Fibroblast of skin of left quadriceps (primary cell): Measurements from ENCODE around the gene RPS6KL1.
A peak's percentile ranks its signal among the peaks of the same experiment; 100 is the strongest.

Source experiments
- DNase-seq, 2 experiments: peaks; one replicate each; pipeline ENCODE4 v3.0.0-alpha.2; 2013; ENCODE audit warnings: low read depth in 2 of 2

The RPS6KL1 gene

GRCh38 chr14:74922752-74923401 is at the start of gene RPS6KL1:
TSS of gene RPS6KL1 (minus strand) at chr14:74923260. CDS start at chr14:74921541, 1,719 bp downstream.
- peak in 1 of 2 experiments; percentile 20 for DNase-seq

- DNase-seq = no peak
Measured at GRCh38 chr14:74968811-74969210, 45.8 kb upstream of the RPS6KL1 start.

- no peak for DNase-seq
Measured at GRCh38 chr14:74965486-74966153, 42.6 kb upstream of the RPS6KL1 start.

DNA sequence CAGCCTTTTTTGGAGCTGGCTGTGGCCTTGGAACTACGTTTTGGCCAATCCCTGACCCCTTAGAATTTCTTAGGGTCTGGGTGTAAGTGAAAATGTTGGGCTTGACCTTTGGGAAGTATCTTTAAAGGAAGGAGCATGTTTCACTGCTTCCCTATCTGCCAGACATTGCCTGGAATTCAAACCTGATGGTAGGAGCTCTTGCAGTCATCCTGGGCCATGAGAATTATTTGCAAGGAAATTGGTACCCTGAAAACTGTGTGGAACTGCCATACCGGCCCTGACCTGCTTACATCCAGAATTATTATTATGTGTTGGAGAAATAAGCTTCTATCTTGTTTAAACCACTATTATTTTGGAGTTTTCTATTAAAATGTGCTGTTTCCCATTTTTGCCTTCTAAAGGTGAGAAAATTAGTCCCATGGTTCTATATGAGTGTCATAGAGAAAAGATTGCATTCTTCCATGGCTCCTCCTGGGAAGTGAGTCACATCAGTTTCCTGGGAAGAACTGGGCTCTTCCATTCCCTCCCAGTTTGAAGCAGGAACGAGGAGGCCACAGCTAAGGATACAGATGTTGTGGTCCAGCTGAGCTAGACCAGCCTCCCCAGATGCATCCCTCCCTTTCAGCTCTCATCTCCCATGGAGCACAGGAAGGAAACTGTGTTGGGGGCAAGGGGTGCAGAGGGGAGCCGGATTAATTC is 41.9 kb upstream of the RPS6KL1 start:
- DNase-seq = no peak

- DNase-seq = no peak
Measured at GRCh38 chr14:74963705-74964271, 40.7 kb upstream of the RPS6KL1 start.

- no peak for DNase-seq
Measured at GRCh38 chr14:74963178-74963704, 40.2 kb upstream of the RPS6KL1 start.

- DNase-seq = no peak
Measured at GRCh38 chr14:74962493-74962892, 39.4 kb upstream of the RPS6KL1 start.

- no peak for DNase-seq
Measured at GRCh38 chr14:74962046-74962445, 39.0 kb upstream of the RPS6KL1 start.

GRCh38 chr14:74961238-74961911 is 38.3 kb upstream of the RPS6KL1 start:
- DNase-seq = no peak

DNA sequence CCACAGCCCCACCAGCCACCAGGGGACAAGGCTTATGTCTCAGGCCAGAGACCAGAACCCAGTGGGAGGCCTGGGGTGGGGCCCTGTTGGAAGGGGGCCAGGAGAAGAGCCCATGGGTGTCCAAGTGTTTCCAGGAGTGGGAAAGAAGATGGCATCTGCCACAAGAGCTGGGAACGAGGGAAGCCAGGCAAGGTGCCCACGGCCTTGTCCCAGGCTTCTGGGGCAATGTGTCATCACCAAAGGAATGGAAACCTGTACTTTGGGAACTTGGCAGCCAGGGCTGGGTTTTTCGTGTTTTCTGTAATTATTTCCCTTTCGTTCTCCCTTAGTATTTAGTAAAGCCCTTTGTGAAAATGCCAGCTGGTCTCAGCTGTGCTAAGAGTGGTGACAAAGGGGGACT is 37.7 kb upstream of the RPS6KL1 start:
- no peak for DNase-seq

DNA sequence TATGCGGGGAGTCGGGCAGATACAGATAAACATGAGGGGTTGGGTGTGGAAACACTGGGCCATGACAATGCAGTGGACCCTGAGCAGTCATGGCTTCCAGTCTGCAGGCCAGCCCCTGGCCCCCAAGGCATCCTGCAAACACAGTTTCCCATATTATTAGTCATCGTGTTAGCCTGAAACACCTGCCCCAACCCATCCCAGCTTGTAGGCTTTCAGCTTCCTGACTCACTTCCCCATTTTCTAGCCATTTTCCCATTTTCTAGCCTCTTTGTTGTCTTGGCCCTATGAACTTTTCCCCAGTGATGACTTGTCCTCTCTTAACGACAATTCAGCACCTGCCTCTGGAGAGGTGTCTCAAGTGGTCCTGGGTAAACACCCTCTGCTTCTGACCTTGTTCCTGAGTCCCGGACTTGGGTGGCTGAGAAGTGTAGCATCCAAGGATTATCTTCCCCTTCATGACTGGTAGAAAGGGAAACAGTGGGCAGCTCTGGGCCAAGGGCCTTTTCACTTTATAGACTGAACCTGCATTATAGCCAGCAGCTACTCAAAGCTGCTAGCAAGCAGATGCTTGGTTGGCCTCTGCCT is 36.6 kb upstream of the RPS6KL1 start:
- no peak for DNase-seq

DNA sequence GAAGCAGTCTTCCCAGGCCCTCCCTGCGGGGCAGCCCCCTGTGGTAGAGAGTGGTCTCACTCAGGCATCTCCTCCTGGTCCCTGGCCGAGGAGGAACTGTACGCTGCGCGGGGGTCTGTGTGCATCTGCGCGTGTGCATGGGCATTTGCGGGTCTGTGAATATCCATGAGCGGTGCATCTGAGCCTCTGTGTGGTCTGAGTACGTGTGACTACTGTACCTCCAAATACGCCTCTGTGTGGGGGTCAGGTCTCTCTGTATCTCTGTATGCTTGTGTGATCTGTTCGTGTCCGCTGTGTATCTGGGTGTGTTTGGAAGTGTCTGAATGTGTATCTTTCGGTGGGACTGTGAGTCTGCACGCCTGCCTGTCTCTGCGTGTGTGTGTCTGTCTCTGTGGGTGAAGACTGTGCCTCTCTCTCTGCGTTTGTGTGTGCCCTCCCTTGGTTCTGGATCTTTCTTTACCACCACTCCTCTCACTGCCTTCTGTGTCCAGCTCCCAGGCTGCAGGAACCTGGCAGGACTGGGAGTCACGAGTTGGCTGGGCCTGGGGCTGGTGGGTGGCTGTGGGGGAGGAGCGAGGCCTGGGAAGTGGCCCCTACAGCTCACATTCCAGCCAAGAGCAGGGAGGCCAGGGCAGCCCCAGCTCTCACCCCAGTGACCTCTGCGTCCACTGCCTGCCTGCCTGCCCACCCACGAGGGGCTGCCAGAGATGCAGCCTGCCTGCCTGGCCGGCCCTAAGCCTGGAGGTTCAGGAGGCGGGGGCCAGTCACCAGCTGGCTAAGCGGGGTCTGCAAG is 33.4 kb upstream of the RPS6KL1 start:
- DNase-seq = no peak

DNA sequence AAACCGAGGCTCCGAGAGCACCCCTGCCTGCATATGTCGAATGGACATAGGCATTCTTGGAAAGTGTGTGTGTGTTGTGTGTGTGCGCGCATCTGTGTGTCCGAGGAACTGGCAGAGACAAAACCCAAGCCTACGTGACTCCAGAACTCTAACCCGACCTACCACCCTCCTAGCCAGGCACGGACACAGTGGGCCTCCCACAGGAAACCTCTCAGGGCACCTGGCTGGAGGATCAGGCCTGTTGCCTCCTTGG is 32.9 kb upstream of the RPS6KL1 start:
- no peak for DNase-seq

- DNase-seq = no peak
Measured at GRCh38 chr14:74955229-74956026, 32.4 kb upstream of the RPS6KL1 start, which contains the start of gene PGF. TSS of gene PGF (minus strand) at chr14:74955597. CDS start at chr14:74955242, 355 bp downstream.

DNA sequence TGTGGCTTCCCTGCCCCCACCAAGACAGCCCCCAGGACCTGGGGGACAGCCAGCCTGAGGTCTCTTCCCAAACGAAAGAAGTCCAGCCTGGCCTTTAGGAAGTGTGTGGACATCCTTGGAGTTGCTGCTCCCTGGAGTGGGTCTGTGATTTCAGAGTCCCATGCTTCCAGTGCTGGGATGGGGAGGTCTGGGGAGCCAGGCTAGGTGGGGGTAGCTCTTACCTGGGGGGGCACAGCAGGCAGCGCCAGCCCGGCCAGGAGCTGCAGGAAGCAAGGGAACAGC is 31.8 kb upstream of the RPS6KL1 start:
- DNase-seq = no peak

DNA sequence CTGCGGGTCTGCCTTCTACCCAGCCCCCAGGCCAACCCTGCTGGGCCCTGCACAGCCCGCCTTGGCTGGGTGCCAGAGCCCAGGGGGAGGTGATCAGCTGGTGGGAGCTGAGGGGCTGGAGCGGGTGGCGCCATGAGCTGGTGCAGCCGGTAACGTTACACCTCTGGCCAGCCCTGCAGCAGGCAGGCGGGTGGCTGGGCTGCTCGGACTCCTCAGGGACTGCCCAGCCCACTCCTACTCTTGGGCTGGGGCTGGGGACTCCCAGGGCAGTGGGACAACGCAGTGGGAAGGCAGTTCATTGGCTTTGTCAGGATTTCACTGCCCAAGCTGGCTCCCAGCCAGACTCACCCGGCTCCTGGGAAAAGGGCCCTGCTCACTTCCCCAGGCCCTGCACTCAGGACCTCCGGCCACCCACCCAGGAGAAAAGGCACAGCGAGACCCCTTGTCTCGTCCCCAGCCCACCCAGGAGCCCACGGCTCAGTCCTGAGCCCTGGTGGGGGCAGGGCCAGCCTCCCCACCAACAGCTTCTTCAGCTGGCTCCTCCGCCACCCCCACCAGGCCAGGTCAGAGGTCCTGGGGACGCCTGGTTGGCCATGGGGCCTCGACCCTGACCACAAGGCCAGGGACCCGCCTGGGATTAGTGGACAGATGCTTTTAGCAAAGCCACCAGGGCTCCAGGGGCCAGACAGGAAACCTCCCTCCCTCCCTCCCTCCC is 31.3 kb upstream of the RPS6KL1 start:
- DNase-seq = no peak

- no peak for DNase-seq
Measured at GRCh38 chr14:74953686-74954085, 30.6 kb upstream of the RPS6KL1 start.

DNA sequence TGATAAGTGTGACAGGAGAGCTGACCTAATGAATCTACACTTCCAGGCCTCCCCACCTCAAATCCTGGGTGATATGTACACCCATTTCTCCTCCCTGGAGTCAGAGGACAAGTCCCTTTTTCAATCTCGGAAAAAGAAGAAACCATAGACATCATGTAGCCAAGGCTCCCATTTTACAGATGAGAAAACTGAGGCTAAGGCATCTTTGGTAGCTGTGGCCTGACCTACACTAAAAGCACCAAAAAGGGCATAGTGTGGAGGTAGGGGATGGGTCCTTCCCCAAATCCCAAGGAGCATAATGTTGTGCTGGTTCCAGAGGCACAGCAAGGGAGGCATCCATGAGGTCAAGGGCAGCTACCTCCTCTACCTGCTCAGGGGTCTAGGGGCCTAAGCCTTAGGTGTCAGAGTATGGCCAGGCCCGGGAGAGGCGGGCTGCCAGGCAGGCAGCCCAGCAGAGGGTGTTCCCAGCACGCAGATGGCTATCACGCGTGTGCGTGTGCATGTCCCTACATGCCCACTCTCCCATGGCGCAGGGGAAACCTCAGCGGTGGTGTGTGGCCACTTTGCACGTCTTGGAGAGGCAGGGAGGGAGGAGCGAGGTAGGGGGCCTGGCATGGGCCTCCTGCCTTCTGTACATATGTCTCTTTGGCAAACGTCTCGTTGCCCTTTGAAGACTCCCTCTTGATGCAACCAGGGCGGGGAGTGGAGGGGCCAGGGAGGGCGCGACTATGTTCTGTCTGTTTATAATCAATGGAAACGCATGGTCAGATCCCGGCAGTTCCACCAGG is 29.8 kb upstream of the RPS6KL1 start:
- DNase-seq = no peak

GRCh38 chr14:74952180-74952665 is 29.2 kb upstream of the RPS6KL1 start:
- no peak for DNase-seq
